Peyer's patch (tissue), 4 donors: ENCODE measurements around the gene FLNA.

Source experiments
- POLR2A ChIP-seq, 2 donors: fragments of 450-650 bp; IDR thresholded peaks; one replicate each; pipeline ENCODE4 v1.5.1; 2017; ENCODE audit warnings: antibody characterized with exemption in 2 of 2, mild to moderate bottlenecking in 2 of 2, moderate library complexity in 2 of 2
- TF ChIP-seq, protein P1 (sequence below), 6 experiments: fragments of 450-650 bp in 4 of 6; fragments of 200-600 bp in 2 of 6; sonication (generic) in 1 of 6; IDR thresholded peaks; one replicate each; pipeline ENCODE4 v1.5.1; 2017 to 2019; ENCODE audit warnings: antibody characterized with exemption in 6 of 6, mild to moderate bottlenecking in 3 of 6, moderate library complexity in 1 of 6

DNA sequence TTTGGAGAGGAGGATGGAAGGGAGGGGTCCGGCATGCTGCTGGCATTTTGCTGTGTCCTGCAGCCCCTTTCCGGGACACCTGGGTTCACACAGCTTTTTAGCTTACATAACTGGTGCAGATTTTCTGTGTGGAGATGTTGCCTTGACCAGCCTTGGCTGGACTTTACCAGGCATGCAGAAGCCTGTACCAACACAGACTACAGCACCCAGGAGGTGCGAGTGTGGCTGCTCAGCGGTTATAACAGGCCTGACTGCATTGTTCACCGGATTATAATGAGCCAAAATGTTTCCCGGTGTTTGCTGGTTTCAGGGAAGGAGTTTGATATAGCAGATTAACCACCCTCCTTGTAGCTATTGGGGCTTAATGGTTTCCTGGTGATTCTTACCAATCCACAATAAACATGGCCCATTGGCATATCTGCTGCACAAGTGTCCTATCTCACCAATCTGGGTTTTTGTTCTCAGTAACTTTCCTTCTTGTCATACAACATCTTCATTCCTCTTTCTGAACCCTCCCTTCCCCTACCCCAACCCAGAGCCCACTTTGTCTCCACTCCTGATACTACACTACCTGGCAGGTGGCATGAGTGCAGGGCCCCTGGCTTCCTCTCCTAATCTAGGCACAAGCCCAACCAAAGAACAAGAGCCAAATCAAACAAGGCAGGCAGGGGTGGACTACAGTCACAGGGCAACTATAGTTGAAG lies 27.6 kb upstream of the FLNA start:
- TF ChIP-seq, protein P1, sequence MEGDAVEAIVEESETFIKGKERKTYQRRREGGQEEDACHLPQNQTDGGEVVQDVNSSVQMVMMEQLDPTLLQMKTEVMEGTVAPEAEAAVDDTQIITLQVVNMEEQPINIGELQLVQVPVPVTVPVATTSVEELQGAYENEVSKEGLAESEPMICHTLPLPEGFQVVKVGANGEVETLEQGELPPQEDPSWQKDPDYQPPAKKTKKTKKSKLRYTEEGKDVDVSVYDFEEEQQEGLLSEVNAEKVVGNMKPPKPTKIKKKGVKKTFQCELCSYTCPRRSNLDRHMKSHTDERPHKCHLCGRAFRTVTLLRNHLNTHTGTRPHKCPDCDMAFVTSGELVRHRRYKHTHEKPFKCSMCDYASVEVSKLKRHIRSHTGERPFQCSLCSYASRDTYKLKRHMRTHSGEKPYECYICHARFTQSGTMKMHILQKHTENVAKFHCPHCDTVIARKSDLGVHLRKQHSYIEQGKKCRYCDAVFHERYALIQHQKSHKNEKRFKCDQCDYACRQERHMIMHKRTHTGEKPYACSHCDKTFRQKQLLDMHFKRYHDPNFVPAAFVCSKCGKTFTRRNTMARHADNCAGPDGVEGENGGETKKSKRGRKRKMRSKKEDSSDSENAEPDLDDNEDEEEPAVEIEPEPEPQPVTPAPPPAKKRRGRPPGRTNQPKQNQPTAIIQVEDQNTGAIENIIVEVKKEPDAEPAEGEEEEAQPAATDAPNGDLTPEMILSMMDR (IDR thresholded peaks at IDR 0.05), result no peak
- no peak for TF ChIP-seq POLR2A (IDR thresholded peaks at IDR 0.05)
